NCI-H524 treated with DMSO at 0.1 percent for 48 hours (cell line): ENCODE results near the gene SPATA17.
"Not testable (repeated sequence)": the region's sequence is repeated elsewhere in the genome, so short reads cannot be mapped to it uniquely, and the experiment has no call there.

Experiments
- DNase-seq: peaks from one replicate; lab custom pipeline; 2025; lab: John Stamatoyannopoulos, UW

Gene SPATA17

GRCh38 chr1:217674028-217674729 lies 43.0 kb downstream of the SPATA17 start:
- no peak for DNase-seq

GRCh38 chr1:217681806-217682205 lies 50.7 kb downstream of the SPATA17 start:
- DNase-seq = no peak

- no peak for DNase-seq
Measured at GRCh38 chr1:217687511-217687910, 56.4 kb downstream of the SPATA17 start.

- not testable (repeated sequence) for DNase-seq
Measured at GRCh38 chr1:217696140-217696539, 65.0 kb downstream of the SPATA17 start.

- no peak for DNase-seq
Measured at GRCh38 chr1:217703326-217703725, 72.2 kb downstream of the SPATA17 start.

- no peak for DNase-seq
Measured at GRCh38 chr1:217712925-217713597, 81.9 kb downstream of the SPATA17 start.

- no peak for DNase-seq
Measured at GRCh38 chr1:217715681-217716080, 84.5 kb downstream of the SPATA17 start.

GRCh38 chr1:217717959-217718358 lies 86.8 kb downstream of the SPATA17 start:
- no peak for DNase-seq

GRCh38 chr1:217718873-217719272 lies 87.7 kb downstream of the SPATA17 start:
- no peak for DNase-seq

GRCh38 chr1:217721692-217722091 lies 90.5 kb downstream of the SPATA17 start:
- DNase-seq = no peak

- no peak for DNase-seq
Measured at GRCh38 chr1:217734973-217735372, 103.8 kb downstream of the SPATA17 start.

- no peak for DNase-seq
Measured at GRCh38 chr1:217747156-217747769, 116.1 kb downstream of the SPATA17 start.

- no peak for DNase-seq
Measured at GRCh38 chr1:217769768-217770167, 138.6 kb downstream of the SPATA17 start.

GRCh38 chr1:217770918-217771317 lies 139.8 kb downstream of the SPATA17 start:
- DNase-seq = no peak

- no peak for DNase-seq
Measured at GRCh38 chr1:217776693-217777092, 145.5 kb downstream of the SPATA17 start.

- no peak for DNase-seq
Measured at GRCh38 chr1:217781056-217781455, 149.9 kb downstream of the SPATA17 start.

- DNase-seq = no peak
Measured at GRCh38 chr1:217791091-217791490, 159.9 kb downstream of the SPATA17 start.

- DNase-seq = no peak
Measured at GRCh38 chr1:217805792-217806191, 174.6 kb downstream of the SPATA17 start.

GRCh38 chr1:217812175-217812574 lies 181.0 kb downstream of the SPATA17 start:
- no peak for DNase-seq

GRCh38 chr1:217813031-217813430 lies 181.9 kb downstream of the SPATA17 start:
- DNase-seq = no peak

- no peak for DNase-seq
Measured at GRCh38 chr1:217837691-217838090, 206.5 kb downstream of the SPATA17 start.

GRCh38 chr1:217839161-217839560 lies 208.0 kb downstream of the SPATA17 start:
- DNase-seq = no peak

GRCh38 chr1:217846733-217847132 lies 215.6 kb downstream of the SPATA17 start:
- no peak for DNase-seq
